H9 (cell line): ENCODE results near the gene OR13J1. TPM values are rescaled to one million over a fixed set of nuclear protein-coding genes. Genes with fewer than 3 reads are reported as not detected.

Experiments used
- DNase-seq: peaks from one replicate; pipeline ENCODE4 v3.0.0-alpha.2; 2017
- H2AFZ ChIP-seq: one replicate; pipeline ENCODE4 v1.6.1; 2013; ENCODE audit warnings: mild to moderate bottlenecking, low read length, control low read depth, moderate library complexity
- H2AK5ac ChIP-seq: 2 replicates; pipeline ENCODE4 v1.6.1; 2013; ENCODE audit warnings: low read length, control low read depth, mixed read lengths; ENCODE audit not compliant: insufficient read length
- H2BK120ac ChIP-seq: one replicate; pipeline ENCODE4 v1.6.1; 2013; ENCODE audit warnings: low read depth, mild to moderate bottlenecking, low read length, control low read depth, inconsistent platforms; ENCODE audit not compliant: poor library complexity, severe bottlenecking
- H2BK12ac ChIP-seq: 2 replicates; pipeline ENCODE4 v1.6.1; 2013; ENCODE audit warnings: low read length, control low read depth, mixed read lengths, low read depth; ENCODE audit not compliant: insufficient read length
- H2BK15ac ChIP-seq: 2 replicates; pipeline ENCODE4 v1.6.1; 2013; ENCODE audit warnings: low read depth, low read length, control low read depth
- H2BK20ac ChIP-seq: one replicate; pipeline ENCODE4 v1.6.1; 2013; ENCODE audit warnings: low read depth, mild to moderate bottlenecking, low read length, control low read depth, inconsistent platforms; ENCODE audit not compliant: poor library complexity, severe bottlenecking
- H2BK5ac ChIP-seq: 2 replicates; pipeline ENCODE4 v1.6.1; 2013; ENCODE audit warnings: low read length, control low read depth, mixed read lengths; ENCODE audit not compliant: insufficient read length
- H3K14ac ChIP-seq: 2 replicates; pipeline ENCODE4 v1.6.1; 2013; ENCODE audit warnings: low read length, control low read depth; ENCODE audit not compliant: insufficient read depth
- H3K18ac ChIP-seq: 2 replicates; pipeline ENCODE4 v1.6.1; 2013; ENCODE audit warnings: low read depth, mild to moderate bottlenecking, mixed read lengths, low read length, control low read depth; ENCODE audit not compliant: insufficient read length
- H3K23ac ChIP-seq: 2 replicates; pipeline ENCODE4 v1.6.1; 2013; ENCODE audit warnings: low read length, control low read depth, mixed read lengths, low read depth; ENCODE audit not compliant: insufficient read length
- H3K23me2 ChIP-seq: 2 replicates; pipeline ENCODE4 v1.6.1; 2013; ENCODE audit warnings: low read depth, mild to moderate bottlenecking, mixed read lengths, low read length, control low read depth; ENCODE audit not compliant: insufficient read length, poor library complexity, severe bottlenecking
- H3K27ac ChIP-seq: 2 replicates; pipeline ENCODE4 v1.5.1; 2013; ENCODE audit warnings: low read length, control low read depth, mixed read lengths, low read depth; ENCODE audit not compliant: insufficient read length
- H3K27me3 ChIP-seq: 2 replicates; pipeline ENCODE4 v1.6.1; 2013; ENCODE audit warnings: low read length, control low read depth, inconsistent platforms; ENCODE audit not compliant: insufficient read depth
- H3K4ac ChIP-seq: 2 replicates; pipeline ENCODE4 v1.6.1; 2013; ENCODE audit warnings: low read depth, mild to moderate bottlenecking, control low read depth, inconsistent platforms, low read length, moderate library complexity
- H3K4me1 ChIP-seq: 2 replicates; pipeline ENCODE4 v1.6.1; 2013; ENCODE audit warnings: low read length, control low read depth, inconsistent platforms; ENCODE audit not compliant: insufficient read depth
- H3K4me2 ChIP-seq: 2 replicates; pipeline ENCODE4 v1.6.1; 2013; ENCODE audit warnings: low read length, control low read depth, mixed read lengths; ENCODE audit not compliant: insufficient read length, insufficient read depth
- H3K56ac ChIP-seq: 2 replicates; pipeline ENCODE4 v1.6.1; 2013; ENCODE audit warnings: low read depth, mild to moderate bottlenecking, mixed read lengths, low read length, control low read depth; ENCODE audit not compliant: insufficient read length
- H3K79me1 ChIP-seq: 2 replicates; pipeline ENCODE4 v1.6.1; 2013; ENCODE audit warnings: low read depth, mild to moderate bottlenecking, moderate library complexity, low read length, control low read depth, inconsistent platforms; ENCODE audit not compliant: insufficient read depth, poor library complexity, severe bottlenecking
- H3K79me2 ChIP-seq: 2 replicates; pipeline ENCODE4 v1.6.1; 2013; ENCODE audit warnings: low read length, control low read depth, inconsistent platforms; ENCODE audit not compliant: insufficient read depth
- H3K9ac ChIP-seq: 2 replicates; pipeline ENCODE4 v1.6.1; 2013; ENCODE audit warnings: low read length, control low read depth, mixed read lengths; ENCODE audit not compliant: insufficient read length; ENCODE audit errors: extremely low read depth
- H3K9me3 ChIP-seq: one replicate; pipeline ENCODE4 v1.6.1; 2013; ENCODE audit warnings: low read depth, low read length, inconsistent platforms; ENCODE audit not compliant: control insufficient read depth
- H3T11ph ChIP-seq: one replicate; pipeline ENCODE4 v1.6.1; 2013; ENCODE audit warnings: mild to moderate bottlenecking, low read length, control low read depth, inconsistent platforms
- H4K20me1 ChIP-seq: one replicate; pipeline ENCODE4 v1.6.1; 2013; ENCODE audit not compliant: control insufficient read depth, insufficient read length, insufficient read depth
- H4K5ac ChIP-seq: 2 replicates; pipeline ENCODE4 v1.6.1; 2013; ENCODE audit warnings: low read depth, mild to moderate bottlenecking, mixed read lengths, low read length, control low read depth; ENCODE audit not compliant: insufficient read length
- H4K8ac ChIP-seq: replicated peaks from 2 replicates; pipeline ENCODE4 v1.6.1; 2013; ENCODE audit warnings: low read length, control low read depth, mixed read lengths, low read depth; ENCODE audit not compliant: insufficient read length
- H4K91ac ChIP-seq: 2 replicates; pipeline ENCODE4 v1.6.1; 2013; ENCODE audit warnings: low read depth, mild to moderate bottlenecking, moderate library complexity, mixed read lengths, low read length, control low read depth; ENCODE audit not compliant: insufficient read length
- H3K27ac Mint-ChIP-seq, 3 experiments: 2 replicates in 2 of 3; 3 replicates in 1 of 3; pipeline ENCODE4 v1.8.0; 2020 to 2021; ENCODE audit warnings: mixed read lengths in 3 of 3, mild to moderate bottlenecking in 1 of 3, moderate library complexity in 1 of 3
- H3K27me3 Mint-ChIP-seq: 2 replicates; pipeline ENCODE4 v1.8.0; 2021; ENCODE audit warnings: low read depth, mild to moderate bottlenecking, moderate library complexity, mixed read lengths
- H3K36me3 Mint-ChIP-seq, 3 experiments: 2 replicates in 2 of 3; 3 replicates in 1 of 3; pipeline ENCODE4 v1.8.0; 2020 to 2021; ENCODE audit warnings: low read depth in 3 of 3, mixed read lengths in 3 of 3; ENCODE audit not compliant: insufficient read depth in 1 of 3
- H3K4me1 Mint-ChIP-seq, 2 experiments: 2 replicates each; pipeline ENCODE4 v1.8.0; 2020; ENCODE audit warnings: mixed read lengths in 2 of 2
- H3K4me3 Mint-ChIP-seq, 2 experiments: 2 replicates in 1 of 2; 3 replicates in 1 of 2; pipeline ENCODE4 v1.8.0; 2020 to 2021; ENCODE audit warnings: mild to moderate bottlenecking in 2 of 2, mixed read lengths in 2 of 2, moderate library complexity in 1 of 2
- H3K9me3 Mint-ChIP-seq, 2 experiments: 2 replicates in 1 of 2; 3 replicates in 1 of 2; pipeline ENCODE4 v1.8.0; 2020; ENCODE audit warnings: mild to moderate bottlenecking in 2 of 2, mixed read lengths in 2 of 2, moderate library complexity in 1 of 2
- CTCF ChIP-seq: fragments of 200-600 bp; sonication (generic); conservative IDR thresholded peaks from 3 replicates; pipeline ENCODE4 v1.8.0; 2021; ENCODE audit warnings: antibody characterized with exemption, mild to moderate bottlenecking
- WGBS: extraction: QIAGEN DNeasy Blood & Tissue Kit; methylation state at CpG from one replicate; pipeline ENCODE4 v1.1.7; 2013; ENCODE audit warnings: missing lambda C conversion rate, low lambda C conversion rate, mixed read lengths; ENCODE audit not compliant: insufficient read length; ENCODE audit errors: extremely low coverage; 5-methylcytosine and 5-hydroxymethylcytosine counted together
- total RNA-seq: library from RNA; stranded (reverse); gene quantifications from 2 replicates; pipeline ENCODE4 v1.2.1, GENCODE V29; 2021

Gene OR13J1
- total RNA-seq, 1 experiment from 2014 or later: not detected

GRCh38 chr9:35827486-35827885, 42.7 kb downstream of the OR13J1 start:
- no peak overlapping the region for H2BK120ac ChIP-seq
- H4K8ac ChIP-seq: no peak overlapping the region
- no peak overlapping the region for H3T11ph ChIP-seq
- no peaks in the 10 kb centered on the region for H3K79me1 ChIP-seq
- H2BK5ac ChIP-seq: no peak overlapping the region
- H2BK12ac ChIP-seq: no peak overlapping the region
- peaks cover 12% of the 10 kb centered on the region for H3K23me2 ChIP-seq
- H3K14ac ChIP-seq: no peak overlapping the region
- H2BK15ac ChIP-seq: no peak overlapping the region
- H3K9me3 Mint-ChIP-seq: no peaks in the 10 kb centered on the region; a peak in 1 of 5 replicates
- DNase-seq: no peak
- no peak overlapping the region for H3K4ac ChIP-seq
- no peak overlapping the region for H2BK20ac ChIP-seq
- peaks cover 2% of the 10 kb centered on the region for H3K27me3 Mint-ChIP-seq
- H3K9me3 ChIP-seq: no peaks in the 10 kb centered on the region
- no CpG with 5 or more reads among the region's 3 CpGs for WGBS
- no peak overlapping the region for H3K4me2 ChIP-seq
- no peak overlapping the region for H3K9ac ChIP-seq
- no peak overlapping the region for H4K91ac ChIP-seq
- no peak overlapping the region for H3K56ac ChIP-seq
- no peak overlapping the region for H3K23ac ChIP-seq
- no peak overlapping the region for H4K5ac ChIP-seq
- no peak overlapping the region; a peak in 1 of 5 replicates for H3K4me3 Mint-ChIP-seq
- H4K20me1 ChIP-seq: no peaks in the 10 kb centered on the region
- no peak overlapping the region for H3K27ac Mint-ChIP-seq
- peaks cover 6% of the 10 kb centered on the region; the same call in 1 of the 2 replicates for H3K4me1 ChIP-seq
- no peak for TF ChIP-seq CTCF
- H3K4me1 Mint-ChIP-seq: peaks cover 36 to 41% of the 10 kb centered on the region in 2 experiments
- H3K18ac ChIP-seq: no peak overlapping the region
- H2AFZ ChIP-seq: no peak overlapping the region
- no peak overlapping the region for H2AK5ac ChIP-seq
- H3K79me2 ChIP-seq: no peaks in the 10 kb centered on the region
- no peak overlapping the region for H3K27ac ChIP-seq
- no peaks in the 10 kb centered on the region for H3K27me3 ChIP-seq
- no peaks in the 10 kb centered on the region for H3K36me3 Mint-ChIP-seq
